Right lobe of liver (tissue), 4 donors: Measurements from ENCODE around the gene GPATCH4.

Experiments used
- CTCF ChIP-seq, 4 donors: fragments of 200-600 bp in 3 of 4; fragments of 450-650 bp in 1 of 4; IDR thresholded peaks; one replicate each; pipeline versions ENCODE4 v1.5.1 to v1.8.0; 2016 to 2022; ENCODE audit warnings: antibody characterized with exemption in 4 of 4, mild to moderate bottlenecking in 2 of 4
- POLR2A ChIP-seq: fragments of 450-650 bp; IDR thresholded peaks from one replicate; pipeline ENCODE4 v1.6.1; 2017; ENCODE audit warnings: antibody characterized with exemption, mild to moderate bottlenecking
- donor health status: DM: no; HTN: no; CAD: no.
- donor health status: DM: no; HTN: no; CAD: no.
- donor health status: DM: no; HTN: yes; CAD: no.

DNA sequence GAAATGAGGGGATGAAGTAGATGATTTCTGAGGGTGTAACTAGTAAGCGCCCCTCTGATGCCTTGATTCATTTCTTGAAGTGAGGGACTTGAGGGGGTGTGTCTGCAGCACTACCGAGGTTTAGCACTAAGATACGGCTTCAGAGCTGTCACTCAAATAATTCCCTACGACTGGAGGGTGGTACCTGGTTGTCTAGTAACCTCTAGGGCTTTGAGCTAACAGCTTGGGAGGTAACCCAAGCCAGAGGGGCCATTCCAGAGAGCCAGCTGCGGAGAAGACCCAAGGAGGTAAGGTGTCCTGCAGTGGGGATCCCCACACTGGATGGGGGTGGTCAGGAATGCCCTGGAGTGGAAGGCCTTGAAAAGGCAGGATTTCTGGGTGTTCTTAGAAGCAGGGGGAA, 21.8 kb downstream of the GPATCH4 start, which contains the start of gene TTC24:
- no peak for TF ChIP-seq CTCF (IDR thresholded peaks at IDR 0.05)
- TF ChIP-seq POLR2A, result no peak
